ENCODE results near the gene RAB11A. TPM values are rescaled to one million over a fixed set of nuclear protein-coding genes. Genes with fewer than 3 reads are reported as not detected.

RAB11A gene
- total and polyA plus RNA-seq, 2 of the 13 experiments (the other 11 are each of a cell fraction or from before 2014, with no cell fraction given): 161 to 162 TPM

GRCh38 chr15:65824031-65824743, 45.1 kb upstream of the RAB11A start (continued):
- 0 out of 2 replicates have a peak, but pooled peaks have one; percentile 32 for TF ChIP-seq PATZ1 (CRISPR knock-in tag; IDR thresholded peaks at IDR 0.05)
- TF ChIP-seq FOXA3 (CRISPR knock-in tag; IDR thresholded peaks at IDR 0.05): peak; percentile 35; the same call in 1 of the 2 replicates
- no peak for TF ChIP-seq ZNF841 (CRISPR knock-in tag; IDR thresholded peaks at IDR 0.05; ENCODE audit: borderline replicate concordance)
- no peak for TF ChIP-seq CREM (IDR thresholded peaks at IDR 0.05)
- no peak for TF ChIP-seq CREM (CRISPR knock-in tag; IDR thresholded peaks at IDR 0.05)
- TF ChIP-seq TFAP4 (IDR thresholded peaks at IDR 0.05; ENCODE audit: borderline replicate concordance, low read depth): peak; percentile 9; the same call in 1 of the 2 replicates
- no peak for TF ChIP-seq ZFP36L2 (CRISPR knock-in tag; IDR thresholded peaks at IDR 0.05)
- TF ChIP-seq PHB2 (IDR thresholded peaks at IDR 0.05; ENCODE audit: partially characterized antibody): no peak
- 0 out of 2 replicates have a peak, but pooled peaks have one; percentile 49 for TF ChIP-seq IRF2 (CRISPR knock-in tag; IDR thresholded peaks at IDR 0.05)
- TF ChIP-seq ZKSCAN1 (IDR thresholded peaks at IDR 0.05; ENCODE audit: low read length): no peak
- peak; percentile 56; the same call in 1 of the 2 replicates for TF ChIP-seq ARID5B (CRISPR knock-in tag; IDR thresholded peaks at IDR 0.05)
- peak; percentile 57; the same call in 1 of the 2 replicates for TF ChIP-seq HOMEZ (CRISPR knock-in tag; IDR thresholded peaks at IDR 0.05; ENCODE audit: low read depth)
- TF ChIP-seq PAWR (CRISPR knock-in tag; IDR thresholded peaks at IDR 0.05; ENCODE audit: borderline replicate concordance): no peak
- no peak for TF ChIP-seq ZNF720 (CRISPR knock-in tag; IDR thresholded peaks at IDR 0.05)
- TF ChIP-seq ZNF687 (CRISPR knock-in tag; IDR thresholded peaks at IDR 0.05): no peak
- TF ChIP-seq ZNF567 (CRISPR knock-in tag; IDR thresholded peaks at IDR 0.05; ENCODE audit: borderline replicate concordance): no peak
- TF ChIP-seq ZNF333 (CRISPR knock-in tag; IDR thresholded peaks at IDR 0.05; ENCODE audit: borderline replicate concordance): no peak

Measured in HepG2 (cell line).